ENCODE results near the gene OTUD7B.

The OTUD7B gene

GRCh38 chr1:150002217-150002616 is 8.3 kb downstream of the OTUD7B start:
- Histone ChIP-seq H3K4me3 (ENCODE audit: low read length) (no peak overlapping the region), H3K9ac (ENCODE audit: low read length) (no peak overlapping the region), H3K4me1 (ENCODE audit: control insufficient read depth, low read depth, low read length) (no peaks in the 10 kb centered on the region), H3K36me3 (ENCODE audit: control insufficient read depth, low read depth, low read length) (peaks cover 9% of the 10 kb centered on the region), H3K9me3 (ENCODE audit: control insufficient read depth, low read depth, low read length) (no peaks in the 10 kb centered on the region), H3K27me3 (ENCODE audit: control insufficient read depth, insufficient read depth, low read length) (no peaks in the 10 kb centered on the region), H3K27ac (ENCODE audit: low read length) (no peak overlapping the region)

GRCh38 chr1:150001415-150001814 is 9.1 kb downstream of the OTUD7B start:
- peaks cover 2% of the 10 kb centered on the region for H3K4me1 ChIP-seq (ENCODE audit: control insufficient read depth, low read depth, low read length)
- no peak overlapping the region for H3K4me3 ChIP-seq (ENCODE audit: low read length)
- no peaks in the 10 kb centered on the region for H3K9me3 ChIP-seq (ENCODE audit: control insufficient read depth, low read depth, low read length)
- no peak overlapping the region for H3K27ac ChIP-seq (ENCODE audit: low read length)
- H3K27me3 ChIP-seq (ENCODE audit: control insufficient read depth, insufficient read depth, low read length), result no peaks in the 10 kb centered on the region
- peaks cover 9% of the 10 kb centered on the region for H3K36me3 ChIP-seq (ENCODE audit: control insufficient read depth, low read depth, low read length)
- no peak overlapping the region for H3K9ac ChIP-seq (ENCODE audit: low read length)

- Histone ChIP-seq H3K4me3 (ENCODE audit: low read length) (no peak overlapping the region), H3K9ac (ENCODE audit: low read length) (no peak overlapping the region), H3K36me3 (ENCODE audit: control insufficient read depth, low read depth, low read length) (no peaks in the 10 kb centered on the region), H3K9me3 (ENCODE audit: control insufficient read depth, low read depth, low read length) (no peaks in the 10 kb centered on the region), H3K27ac (ENCODE audit: low read length) (no peak overlapping the region), H3K4me1 (ENCODE audit: control insufficient read depth, low read depth, low read length) (peaks cover 12% of the 10 kb centered on the region), H3K27me3 (ENCODE audit: control insufficient read depth, insufficient read depth, low read length) (no peaks in the 10 kb centered on the region)
Observed at GRCh38 chr1:149997585-149998262, 12.8 kb downstream of the OTUD7B start.

DNA sequence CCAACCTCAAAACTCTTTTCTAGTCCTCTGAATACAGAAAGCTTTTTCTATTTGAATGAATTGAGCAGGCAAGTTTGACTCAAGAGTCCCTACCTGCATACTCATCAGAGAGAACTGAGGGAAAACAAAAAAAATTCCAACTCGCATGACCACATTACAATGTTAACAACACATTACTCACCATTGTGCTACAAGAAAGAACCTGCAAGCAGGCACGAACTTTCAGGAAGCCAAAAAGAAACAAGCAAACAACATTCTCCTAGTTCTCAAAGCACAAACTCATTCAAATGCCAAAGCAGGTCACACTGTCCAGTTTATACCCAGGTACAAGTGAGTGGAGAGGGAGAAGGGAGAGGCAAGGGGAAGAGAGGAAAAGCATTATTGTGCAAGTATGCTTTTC is 14.6 kb downstream of the OTUD7B start:
- peaks cover 12% of the 10 kb centered on the region for H3K4me1 ChIP-seq (ENCODE audit: control insufficient read depth, low read depth, low read length)
- no peak overlapping the region for H3K27ac ChIP-seq (ENCODE audit: low read length)
- H3K9ac ChIP-seq (ENCODE audit: low read length), result no peak overlapping the region
- no peaks in the 10 kb centered on the region for H3K9me3 ChIP-seq (ENCODE audit: control insufficient read depth, low read depth, low read length)
- H3K36me3 ChIP-seq (ENCODE audit: control insufficient read depth, low read depth, low read length), result no peaks in the 10 kb centered on the region
- H3K27me3 ChIP-seq (ENCODE audit: control insufficient read depth, insufficient read depth, low read length), result no peaks in the 10 kb centered on the region
- H3K4me3 ChIP-seq (ENCODE audit: low read length), result no peak overlapping the region

- Histone ChIP-seq H3K9me3 (ENCODE audit: control insufficient read depth, low read depth, low read length) (no peaks in the 10 kb centered on the region), H3K27ac (ENCODE audit: low read length) (no peak overlapping the region), H3K36me3 (ENCODE audit: control insufficient read depth, low read depth, low read length) (no peaks in the 10 kb centered on the region), H3K4me1 (ENCODE audit: control insufficient read depth, low read depth, low read length) (peaks cover 12% of the 10 kb centered on the region), H3K4me3 (ENCODE audit: low read length) (no peak overlapping the region), H3K27me3 (ENCODE audit: control insufficient read depth, insufficient read depth, low read length) (no peaks in the 10 kb centered on the region), H3K9ac (ENCODE audit: low read length) (no peak overlapping the region)
Observed at GRCh38 chr1:149993764-149994163, 16.8 kb downstream of the OTUD7B start.

DNA sequence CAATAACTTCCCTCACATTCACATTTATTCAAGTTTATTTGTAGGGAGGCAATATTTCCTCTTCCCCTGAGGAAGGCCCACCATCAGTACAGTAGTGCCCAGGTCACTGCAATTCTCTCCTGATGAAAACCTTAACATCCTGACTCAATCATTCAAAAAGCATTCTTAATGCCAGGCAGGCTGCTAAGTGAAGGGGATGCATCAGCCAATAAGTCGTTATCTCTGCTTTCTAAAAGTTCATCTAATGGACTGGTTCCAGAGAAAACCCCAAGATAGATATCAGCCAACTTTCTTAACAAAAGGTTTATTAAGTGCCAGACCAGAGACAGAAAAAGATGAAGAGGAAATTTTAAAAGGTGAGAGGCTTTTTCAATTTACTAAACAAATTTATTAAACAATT is 17.3 kb downstream of the OTUD7B start:
- H3K4me3 ChIP-seq (ENCODE audit: low read length), result no peak overlapping the region

GRCh38 chr1:149987297-149987595 is 23.3 kb downstream of the OTUD7B start:
- no peak overlapping the region for H3K4me3 ChIP-seq (ENCODE audit: low read length)
- no peaks in the 10 kb centered on the region for H3K9me3 ChIP-seq (ENCODE audit: control insufficient read depth, low read depth, low read length)
- no peaks in the 10 kb centered on the region for H3K4me1 ChIP-seq (ENCODE audit: control insufficient read depth, low read depth, low read length)
- H3K27me3 ChIP-seq (ENCODE audit: control insufficient read depth, insufficient read depth, low read length), result no peaks in the 10 kb centered on the region
- H3K27ac ChIP-seq (ENCODE audit: low read length), result no peak overlapping the region
- H3K9ac ChIP-seq (ENCODE audit: low read length), result no peak overlapping the region
- no peaks in the 10 kb centered on the region for H3K36me3 ChIP-seq (ENCODE audit: control insufficient read depth, low read depth, low read length)

More for the DNA sequence above, 17.3 kb downstream of the OTUD7B start:
- no peaks in the 10 kb centered on the region for H3K36me3 ChIP-seq (ENCODE audit: control insufficient read depth, low read depth, low read length)
- no peak overlapping the region for H3K27ac ChIP-seq (ENCODE audit: low read length)
- H3K9ac ChIP-seq (ENCODE audit: low read length), result no peak overlapping the region
- peaks cover 12% of the 10 kb centered on the region for H3K4me1 ChIP-seq (ENCODE audit: control insufficient read depth, low read depth, low read length)
- no peaks in the 10 kb centered on the region for H3K27me3 ChIP-seq (ENCODE audit: control insufficient read depth, insufficient read depth, low read length)
- no peaks in the 10 kb centered on the region for H3K9me3 ChIP-seq (ENCODE audit: control insufficient read depth, low read depth, low read length)

DNA sequence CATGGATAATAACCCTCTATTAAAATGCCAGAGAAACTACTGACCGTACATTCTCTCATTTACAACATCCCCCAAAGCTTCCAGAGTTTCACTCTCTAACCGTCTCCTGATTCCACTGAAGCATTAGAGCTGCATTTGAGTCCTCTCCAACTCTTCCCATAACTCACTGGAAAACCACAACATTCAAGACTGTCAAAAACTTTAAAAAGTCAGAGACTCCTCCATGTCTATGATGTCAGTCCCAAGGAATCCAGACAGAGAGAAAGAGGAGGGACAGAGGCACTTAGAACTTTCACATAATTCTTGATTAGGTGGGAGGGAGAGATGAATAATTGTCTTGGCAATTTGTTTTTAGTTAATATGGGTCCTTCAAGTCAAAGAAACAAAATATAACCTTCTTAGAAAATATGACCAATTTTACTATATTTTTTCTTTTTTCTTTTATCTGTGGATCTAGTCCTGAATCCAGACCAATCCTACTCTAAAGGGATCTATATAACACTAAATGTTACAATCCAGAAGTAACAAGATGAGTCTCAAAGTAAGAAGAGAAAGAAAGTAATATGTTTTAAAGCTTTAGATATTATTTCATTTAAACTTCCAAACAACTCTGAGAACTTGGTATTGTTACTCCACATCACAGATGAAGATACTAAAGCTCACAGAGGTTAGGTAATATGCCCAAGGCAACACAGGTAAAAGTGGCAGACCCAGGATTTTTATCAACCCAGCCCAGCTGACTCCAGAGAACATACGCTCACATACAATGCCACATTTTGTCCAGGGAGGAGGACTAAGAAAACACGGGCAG is 23.8 kb downstream of the OTUD7B start:
- Histone ChIP-seq H3K4me3 (ENCODE audit: low read length) (no peak overlapping the region), H3K27ac (ENCODE audit: low read length) (no peak overlapping the region)

GRCh38 chr1:149979972-149980540 is 30.5 kb downstream of the OTUD7B start:
- no peak overlapping the region for H3K9ac ChIP-seq (ENCODE audit: low read length)
- H3K9me3 ChIP-seq (ENCODE audit: control insufficient read depth, low read depth, low read length), result no peaks in the 10 kb centered on the region
- no peaks in the 10 kb centered on the region for H3K4me1 ChIP-seq (ENCODE audit: control insufficient read depth, low read depth, low read length)
- H3K4me3 ChIP-seq (ENCODE audit: low read length), result no peak overlapping the region
- H3K36me3 ChIP-seq (ENCODE audit: control insufficient read depth, low read depth, low read length), result peaks cover 9% of the 10 kb centered on the region
- H3K27ac ChIP-seq (ENCODE audit: low read length), result no peak overlapping the region
- H3K27me3 ChIP-seq (ENCODE audit: control insufficient read depth, insufficient read depth, low read length), result no peaks in the 10 kb centered on the region

More for the DNA sequence above, 23.8 kb downstream of the OTUD7B start:
- Histone ChIP-seq H3K36me3 (ENCODE audit: control insufficient read depth, low read depth, low read length) (no peaks in the 10 kb centered on the region), H3K4me1 (ENCODE audit: control insufficient read depth, low read depth, low read length) (no peaks in the 10 kb centered on the region), H3K9ac (ENCODE audit: low read length) (no peak overlapping the region), H3K9me3 (ENCODE audit: control insufficient read depth, low read depth, low read length) (no peaks in the 10 kb centered on the region), H3K27me3 (ENCODE audit: control insufficient read depth, insufficient read depth, low read length) (no peaks in the 10 kb centered on the region)

DNA sequence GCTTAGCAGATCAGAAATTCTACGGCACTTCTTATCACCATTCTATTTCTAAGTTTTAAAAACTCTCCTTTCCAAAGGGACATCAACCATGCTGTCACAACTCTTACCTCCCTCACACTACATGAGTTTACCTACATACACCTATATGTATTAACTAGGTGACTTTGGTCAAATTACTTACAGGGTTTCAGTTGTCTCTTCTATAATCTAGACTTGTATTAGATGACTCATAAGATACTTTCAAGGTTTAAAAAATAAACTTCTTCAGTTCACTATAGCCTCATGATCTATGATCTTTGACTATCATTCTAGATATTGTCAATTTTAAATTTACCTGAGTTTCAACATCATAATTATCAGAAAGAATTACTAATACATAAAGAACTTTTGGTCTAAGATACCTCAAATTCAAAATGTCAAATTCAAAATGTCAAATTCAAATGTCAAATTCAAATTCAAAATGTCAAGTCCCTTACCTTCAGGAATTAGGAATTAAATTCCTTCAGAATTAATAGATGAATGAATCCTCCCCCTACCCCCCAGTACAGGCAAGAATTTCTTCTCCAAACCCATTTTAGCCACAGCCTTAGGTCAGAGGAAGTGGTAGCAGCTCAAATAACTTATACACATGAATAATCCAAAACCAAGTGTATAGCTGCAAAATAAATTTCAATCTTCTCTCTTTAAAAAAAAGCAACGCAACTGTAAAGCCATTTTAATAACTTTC is 31.1 kb downstream of the OTUD7B start:
- H3K4me3 ChIP-seq (ENCODE audit: low read length), result no peak overlapping the region
- H3K27me3 ChIP-seq (ENCODE audit: control insufficient read depth, insufficient read depth, low read length), result no peaks in the 10 kb centered on the region
- H3K36me3 ChIP-seq (ENCODE audit: control insufficient read depth, low read depth, low read length), result peaks cover 11% of the 10 kb centered on the region
- no peaks in the 10 kb centered on the region for H3K9me3 ChIP-seq (ENCODE audit: control insufficient read depth, low read depth, low read length)
- H3K9ac ChIP-seq (ENCODE audit: low read length), result no peak overlapping the region
- no peak overlapping the region for H3K27ac ChIP-seq (ENCODE audit: low read length)
- no peaks in the 10 kb centered on the region for H3K4me1 ChIP-seq (ENCODE audit: control insufficient read depth, low read depth, low read length)

DNA sequence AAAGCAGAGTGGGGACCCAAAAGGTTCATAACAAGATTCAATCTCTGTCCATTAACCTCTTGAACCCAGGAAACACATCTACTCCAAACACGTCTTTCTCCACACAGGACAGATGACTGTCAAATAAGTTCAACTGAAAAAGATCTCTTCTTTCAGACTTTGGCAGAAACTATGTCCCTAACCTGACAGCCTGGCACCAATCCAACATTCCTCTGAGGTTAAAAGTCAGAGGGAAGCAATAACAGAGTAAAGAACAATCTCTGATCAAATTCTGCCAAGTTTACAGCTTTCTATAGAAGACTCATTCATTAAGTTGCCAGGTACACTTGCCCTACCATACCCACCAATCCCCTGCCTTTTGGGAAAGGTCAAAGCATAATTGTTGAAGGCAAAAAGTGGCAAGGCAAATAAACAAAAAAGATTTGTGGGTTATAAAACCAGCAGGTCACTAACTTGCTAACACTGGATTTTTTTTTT is 31.9 kb downstream of the OTUD7B start:
- H3K27ac ChIP-seq (ENCODE audit: low read length), result no peak overlapping the region
- no peaks in the 10 kb centered on the region for H3K4me1 ChIP-seq (ENCODE audit: control insufficient read depth, low read depth, low read length)
- no peak overlapping the region for H3K4me3 ChIP-seq (ENCODE audit: low read length)
- peaks cover 11% of the 10 kb centered on the region for H3K36me3 ChIP-seq (ENCODE audit: control insufficient read depth, low read depth, low read length)
- H3K9ac ChIP-seq (ENCODE audit: low read length), result no peak overlapping the region
- no peaks in the 10 kb centered on the region for H3K9me3 ChIP-seq (ENCODE audit: control insufficient read depth, low read depth, low read length)
- H3K27me3 ChIP-seq (ENCODE audit: control insufficient read depth, insufficient read depth, low read length), result no peaks in the 10 kb centered on the region
